Fibroblast of gingiva (primary cell): ENCODE data around the gene GFRA4.
A peak's percentile ranks its signal among the peaks of the same experiment; 100 is the strongest.

ENCODE experiments used
- DNase-seq: peaks from one replicate; pipeline ENCODE4 v3.0.0-alpha.2; 2011; ENCODE audit warnings: low read depth

Gene GFRA4

GRCh38 chr20:3674447-3674846, 11.2 kb upstream of the GFRA4 start:
- DNase-seq, result no peak

DNA sequence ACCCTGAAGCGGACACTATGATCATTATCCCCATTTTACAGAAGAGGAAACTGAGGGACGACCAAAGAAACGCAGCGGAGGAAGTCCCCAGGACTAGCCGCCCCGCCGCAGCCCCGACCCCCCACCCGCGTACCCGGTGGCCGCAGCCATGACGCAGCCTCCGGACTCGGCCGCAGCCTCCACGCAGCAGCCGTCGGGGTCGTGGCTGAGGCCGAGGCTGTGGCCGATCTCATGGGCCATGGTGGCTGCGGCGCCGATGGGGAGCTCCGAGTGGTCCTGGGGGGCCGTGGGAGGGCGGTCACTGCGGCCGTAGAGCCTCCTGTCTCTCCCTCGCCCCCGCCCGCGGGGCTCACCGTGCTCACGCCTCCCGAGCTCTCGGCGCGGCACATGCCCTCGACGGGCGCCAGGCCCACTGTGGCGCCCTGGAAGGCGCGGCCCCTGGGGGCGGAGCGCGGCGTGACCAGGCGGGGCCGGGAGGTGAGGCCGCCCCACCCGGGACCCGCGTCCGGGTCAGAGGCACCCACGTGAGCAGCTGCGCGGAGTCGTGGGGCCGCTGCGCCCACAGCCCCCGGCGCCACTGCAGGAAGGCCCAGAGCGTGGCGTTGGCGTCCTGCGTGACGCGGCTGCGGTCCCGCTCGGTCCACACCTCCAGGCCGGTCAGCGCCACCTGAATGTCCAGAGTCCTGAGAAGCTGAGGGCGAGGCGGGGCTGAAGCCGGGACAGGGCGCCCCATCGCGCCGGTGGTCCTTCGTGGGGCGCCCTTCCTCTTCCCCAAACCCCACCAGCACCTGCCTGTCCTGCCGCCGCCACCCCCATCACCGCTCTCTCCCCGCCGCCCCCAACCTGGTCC, 10.2 kb upstream of the GFRA4 start:
- DNase-seq, result no peak

- no peak for DNase-seq
Observed at GRCh38 chr20:3672547-3673171, 9.5 kb upstream of the GFRA4 start.

- no peak for DNase-seq
Observed at GRCh38 chr20:3671986-3672546, 8.9 kb upstream of the GFRA4 start.

GRCh38 chr20:3670945-3671344, 7.7 kb upstream of the GFRA4 start:
- DNase-seq, result no peak

DNA sequence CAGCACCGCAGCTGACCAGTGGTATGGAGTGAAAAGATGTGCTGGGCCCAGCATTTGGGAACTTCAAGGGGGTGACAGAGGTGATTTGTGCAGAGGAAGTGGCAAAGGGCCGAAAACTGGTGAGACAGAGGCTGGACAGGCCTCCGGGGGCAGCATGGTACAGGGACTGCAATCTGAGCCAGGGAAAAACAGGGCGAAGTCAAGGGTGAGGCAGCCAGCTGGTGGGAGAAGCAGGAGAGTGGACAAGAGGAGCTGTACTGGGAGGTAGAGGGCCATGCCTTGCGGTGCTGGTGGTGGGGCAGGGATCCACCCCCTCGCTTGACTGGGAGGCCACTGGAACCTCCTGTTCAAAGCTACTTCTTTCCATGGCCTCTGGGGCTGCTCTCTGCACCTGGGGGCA, 7.3 kb upstream of the GFRA4 start:
- peak; percentile 15 for DNase-seq

DNA sequence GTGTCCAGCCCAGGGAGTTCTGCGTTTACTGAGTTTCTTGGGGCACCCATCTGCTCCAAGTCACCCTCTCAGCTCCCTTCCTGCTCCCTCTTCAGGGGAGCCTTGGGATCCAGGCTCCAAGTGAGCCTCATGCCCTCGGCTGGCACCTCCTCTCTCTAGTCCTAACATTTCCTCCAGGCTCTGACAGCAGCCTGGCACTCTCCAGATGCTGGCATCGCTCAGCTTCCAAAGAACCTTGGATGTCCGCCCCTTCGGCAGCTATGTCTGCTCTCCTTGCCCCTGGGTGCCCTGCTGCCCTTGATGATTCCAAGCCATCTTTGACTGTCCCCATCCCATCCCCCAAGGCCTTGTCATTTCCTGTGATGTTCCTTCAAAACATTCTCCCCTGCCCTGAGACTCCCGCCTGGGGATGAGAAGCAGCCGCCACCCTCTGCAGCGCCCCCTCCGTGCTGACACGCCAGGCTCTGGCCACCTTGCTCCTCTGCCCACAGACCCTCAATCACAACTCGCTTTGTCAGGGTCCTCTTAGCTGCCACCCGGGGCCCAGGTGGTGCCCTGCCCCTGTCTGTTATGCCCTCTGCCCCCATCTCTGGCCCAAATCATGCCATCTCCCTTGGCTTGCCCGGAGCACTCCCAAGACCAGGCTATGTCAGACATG, 6.6 kb upstream of the GFRA4 start:
- no peak for DNase-seq

DNA sequence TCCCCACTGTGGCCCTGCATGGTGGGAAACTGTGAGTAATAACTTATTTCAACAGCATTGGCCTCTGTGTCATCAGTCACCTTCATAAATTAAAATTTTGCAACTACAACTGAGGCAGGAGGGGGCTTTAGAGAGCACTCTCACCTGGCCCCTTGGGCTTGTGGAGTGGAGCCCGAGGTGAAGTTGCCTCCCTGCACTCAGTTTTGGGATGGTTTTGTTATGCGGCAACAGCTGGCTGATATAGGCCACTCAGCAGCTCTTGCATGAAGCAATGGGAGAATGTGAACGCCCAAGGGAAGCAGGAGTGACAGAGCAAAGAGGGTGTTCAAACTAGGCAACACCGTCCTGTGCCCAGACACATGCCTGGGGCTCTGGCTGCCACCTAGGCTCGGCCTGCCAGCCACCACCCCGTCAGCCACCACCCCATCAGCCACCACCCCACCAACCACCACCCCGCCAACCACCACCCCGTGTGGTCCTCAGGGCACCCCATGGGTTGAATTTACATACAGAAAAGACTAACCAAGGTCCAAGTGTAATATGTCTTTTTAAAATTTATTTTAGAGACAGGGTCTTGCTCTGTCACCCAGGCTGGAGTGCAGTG, 4.3 kb upstream of the GFRA4 start:
- DNase-seq, result no peak

- DNase-seq, result no peak
Observed at GRCh38 chr20:3663858-3664257, 659 bp upstream of the GFRA4 start.

DNA sequence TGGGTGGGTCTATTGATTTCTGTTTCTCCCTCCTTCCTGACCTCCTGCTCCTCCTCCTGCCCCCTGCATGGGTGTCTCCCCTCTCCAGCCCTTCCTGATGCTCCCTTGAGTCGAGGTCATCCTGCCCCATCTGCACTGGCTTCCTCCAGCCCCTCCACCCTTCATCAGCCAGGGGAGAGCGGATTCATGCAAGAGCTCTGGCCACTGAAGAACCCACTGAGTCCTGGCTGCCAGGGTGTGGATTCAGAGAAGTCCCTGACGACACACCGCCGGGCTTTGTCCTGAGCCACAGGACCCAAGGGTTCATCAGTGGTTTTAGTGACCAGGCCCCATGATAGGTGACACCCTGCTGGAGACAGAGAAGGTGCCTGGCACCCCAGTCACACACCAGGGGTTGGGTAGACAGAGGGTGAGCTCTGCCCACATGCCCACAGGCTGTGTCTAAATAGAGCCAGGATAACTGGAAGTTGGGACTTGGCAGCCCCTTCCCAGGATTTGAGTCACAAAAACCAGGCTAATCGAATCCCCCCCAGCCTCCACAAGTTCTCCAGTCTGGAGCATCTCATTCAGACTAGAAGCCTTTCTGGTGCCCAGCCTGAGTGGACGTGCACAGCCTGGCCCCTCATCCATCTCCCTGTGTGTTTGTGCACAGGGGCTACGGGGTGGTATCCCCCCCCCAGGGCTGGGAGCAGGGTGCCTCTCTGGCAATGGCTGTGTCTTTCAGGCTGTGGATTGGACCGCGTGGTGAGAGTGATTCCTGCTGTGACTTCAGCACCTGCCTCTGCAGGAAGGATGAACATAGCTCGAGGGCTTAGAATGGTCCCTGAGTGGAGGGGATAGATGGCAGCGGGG, 1.2 kb downstream of the GFRA4 start:
- no peak for DNase-seq

- no peak for DNase-seq
Observed at GRCh38 chr20:3661060-3661813, 2.0 kb downstream of the GFRA4 start.

GRCh38 chr20:3660262-3661059, 2.7 kb downstream of the GFRA4 start:
- DNase-seq, result no peak

GRCh38 chr20:3659492-3660261, 3.5 kb downstream of the GFRA4 start:
- no peak for DNase-seq

DNA sequence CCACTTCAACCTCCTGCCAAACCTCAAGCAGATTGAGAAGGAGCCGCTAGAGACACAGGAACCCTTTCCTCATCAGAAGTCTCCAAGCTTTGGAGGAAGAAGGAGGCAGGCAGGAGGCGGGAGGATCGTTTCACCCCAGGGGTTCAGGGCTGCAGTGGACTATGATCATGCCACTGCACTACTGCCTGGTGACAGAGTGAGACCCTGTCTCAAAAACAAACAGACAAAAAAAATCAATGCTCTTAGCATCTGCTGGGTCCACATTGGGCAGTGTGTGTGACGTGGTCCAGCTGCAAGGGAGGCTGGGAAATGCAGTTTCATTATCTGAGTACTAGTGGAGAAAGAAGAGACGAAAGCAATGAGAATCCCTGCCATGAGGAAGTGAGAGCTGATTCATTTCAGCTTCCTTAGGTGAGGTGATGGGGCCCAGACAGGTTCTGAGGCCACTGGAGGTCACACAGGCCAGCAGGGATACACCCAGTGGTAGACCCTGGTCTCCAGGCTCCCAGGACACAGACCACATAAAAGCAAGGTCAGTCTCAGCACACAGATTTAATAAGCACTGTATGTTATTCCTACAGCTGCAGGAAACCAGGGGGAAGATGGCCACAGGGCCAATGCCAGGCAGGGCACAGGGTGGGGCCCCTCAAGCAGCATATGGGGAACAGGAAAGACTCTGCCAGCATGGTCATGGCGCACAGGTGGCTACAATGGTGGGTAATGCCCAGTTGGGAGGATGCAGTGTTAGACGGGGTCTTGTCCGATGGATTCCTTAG, 4.3 kb downstream of the GFRA4 start:
- no peak for DNase-seq

GRCh38 chr20:3658019-3658715, 5.0 kb downstream of the GFRA4 start:
- no peak for DNase-seq

DNA sequence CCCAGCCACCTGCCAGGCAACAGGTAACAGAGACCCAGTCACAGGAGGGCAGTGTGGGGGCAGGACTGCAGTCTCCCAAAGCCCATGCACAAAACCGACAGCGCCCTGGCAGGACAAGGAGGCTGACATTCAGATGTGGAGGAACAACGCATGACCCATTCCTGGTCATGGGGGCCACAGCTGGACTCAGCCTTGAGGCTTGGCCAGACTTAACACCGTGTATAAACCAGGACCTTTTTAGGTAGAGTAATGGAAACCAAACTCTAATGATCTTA, 8.1 kb downstream of the GFRA4 start:
- DNase-seq, result no peak

GRCh38 chr20:3654326-3655130, 8.7 kb downstream of the GFRA4 start:
- DNase-seq, result no peak
